ENCODE results near the gene NR2F6.

DNA sequence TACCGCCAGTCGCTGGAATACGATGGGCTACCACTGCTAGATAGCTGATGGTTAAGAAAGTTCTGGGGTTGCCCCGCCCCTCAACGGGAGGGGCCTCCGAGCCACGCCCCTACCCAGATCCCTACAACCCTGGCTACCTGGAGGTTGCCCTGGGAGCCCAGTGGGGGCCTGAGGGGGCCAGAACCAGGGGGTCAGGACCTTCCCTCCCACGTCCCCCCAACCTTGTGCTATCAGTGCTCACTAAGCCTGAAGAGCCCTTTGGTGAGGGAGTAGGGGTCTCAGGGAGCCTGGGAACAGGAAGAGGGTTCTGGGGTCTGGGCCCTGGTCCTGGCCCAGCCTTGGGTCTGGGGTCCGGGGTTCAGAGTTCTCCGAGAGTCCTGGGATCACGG is 10.8 kb downstream of the NR2F6 start:
- TF ChIP-seq, protein P1, sequence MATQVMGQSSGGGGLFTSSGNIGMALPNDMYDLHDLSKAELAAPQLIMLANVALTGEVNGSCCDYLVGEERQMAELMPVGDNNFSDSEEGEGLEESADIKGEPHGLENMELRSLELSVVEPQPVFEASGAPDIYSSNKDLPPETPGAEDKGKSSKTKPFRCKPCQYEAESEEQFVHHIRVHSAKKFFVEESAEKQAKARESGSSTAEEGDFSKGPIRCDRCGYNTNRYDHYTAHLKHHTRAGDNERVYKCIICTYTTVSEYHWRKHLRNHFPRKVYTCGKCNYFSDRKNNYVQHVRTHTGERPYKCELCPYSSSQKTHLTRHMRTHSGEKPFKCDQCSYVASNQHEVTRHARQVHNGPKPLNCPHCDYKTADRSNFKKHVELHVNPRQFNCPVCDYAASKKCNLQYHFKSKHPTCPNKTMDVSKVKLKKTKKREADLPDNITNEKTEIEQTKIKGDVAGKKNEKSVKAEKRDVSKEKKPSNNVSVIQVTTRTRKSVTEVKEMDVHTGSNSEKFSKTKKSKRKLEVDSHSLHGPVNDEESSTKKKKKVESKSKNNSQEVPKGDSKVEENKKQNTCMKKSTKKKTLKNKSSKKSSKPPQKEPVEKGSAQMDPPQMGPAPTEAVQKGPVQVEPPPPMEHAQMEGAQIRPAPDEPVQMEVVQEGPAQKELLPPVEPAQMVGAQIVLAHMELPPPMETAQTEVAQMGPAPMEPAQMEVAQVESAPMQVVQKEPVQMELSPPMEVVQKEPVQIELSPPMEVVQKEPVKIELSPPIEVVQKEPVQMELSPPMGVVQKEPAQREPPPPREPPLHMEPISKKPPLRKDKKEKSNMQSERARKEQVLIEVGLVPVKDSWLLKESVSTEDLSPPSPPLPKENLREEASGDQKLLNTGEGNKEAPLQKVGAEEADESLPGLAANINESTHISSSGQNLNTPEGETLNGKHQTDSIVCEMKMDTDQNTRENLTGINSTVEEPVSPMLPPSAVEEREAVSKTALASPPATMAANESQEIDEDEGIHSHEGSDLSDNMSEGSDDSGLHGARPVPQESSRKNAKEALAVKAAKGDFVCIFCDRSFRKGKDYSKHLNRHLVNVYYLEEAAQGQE (IDR thresholded peaks at IDR 0.05; ENCODE audit: low read depth): no peak
- TF ChIP-seq CEBPB (IDR thresholded peaks at IDR 0.05) (no peak), CREB1 (IDR thresholded peaks at IDR 0.05; ENCODE audit: low read depth) (no peak), ZBTB7A (IDR thresholded peaks at IDR 0.05; ENCODE audit: low read depth) (peak; percentile 58; the same call in 1 of the 2 replicates), TAF1 (IDR thresholded peaks at IDR 0.05; ENCODE audit: low read depth) (no peak), EP300 (IDR thresholded peaks at IDR 0.05; ENCODE audit: borderline replicate concordance) (no peak), FOXM1 (IDR thresholded peaks at IDR 0.05; ENCODE audit: borderline replicate concordance, low read depth) (no peak), TEAD4 (IDR thresholded peaks at IDR 0.05) (no peak), RAD21 (IDR thresholded peaks at IDR 0.05; ENCODE audit: low read depth) (no peak)
- TF ChIP-seq, protein P2, sequence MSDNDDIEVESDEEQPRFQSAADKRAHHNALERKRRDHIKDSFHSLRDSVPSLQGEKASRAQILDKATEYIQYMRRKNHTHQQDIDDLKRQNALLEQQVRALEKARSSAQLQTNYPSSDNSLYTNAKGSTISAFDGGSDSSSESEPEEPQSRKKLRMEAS (IDR thresholded peaks at IDR 0.05): no peak
